CD4-positive, alpha-beta T cell treated with Interleukin-4 for 4 hours (primary cell): ENCODE measurements around the gene PRL.

Experiments
- DNase-seq: peaks from one replicate; pipeline ENCODE4 v3.0.0-alpha.2; 2020

The PRL gene

GRCh38 chr6:22296936-22297335 is at the start of gene PRL:
TSS of gene PRL (minus strand) at chr6:22297036. CDS start at chr6:22296982, 54 bp downstream.
- DNase-seq = no peak

- DNase-seq = no peak
Observed at GRCh38 chr6:22343864-22344263, 47.0 kb upstream of the PRL start.

GRCh38 chr6:22334778-22335177 is 37.9 kb upstream of the PRL start:
- no peak for DNase-seq

DNA sequence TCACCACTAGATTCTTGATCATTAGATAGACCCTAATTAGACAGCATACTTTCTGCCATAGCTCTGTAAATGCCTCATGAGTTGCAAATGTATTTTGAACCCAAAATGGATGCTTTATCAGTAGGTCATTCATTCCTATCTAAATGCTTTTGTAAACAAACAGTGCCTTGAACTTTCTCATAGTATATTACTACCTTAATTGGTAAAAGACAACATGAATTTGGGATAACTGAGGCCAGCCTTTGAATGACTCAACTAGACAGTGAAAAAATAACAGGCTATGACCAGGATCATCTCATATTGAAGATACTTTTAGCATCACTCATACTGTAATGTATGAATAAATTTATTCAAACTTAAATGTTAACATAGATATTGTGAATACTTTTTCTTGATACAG is 37.0 kb upstream of the PRL start:
- no peak for DNase-seq

DNA sequence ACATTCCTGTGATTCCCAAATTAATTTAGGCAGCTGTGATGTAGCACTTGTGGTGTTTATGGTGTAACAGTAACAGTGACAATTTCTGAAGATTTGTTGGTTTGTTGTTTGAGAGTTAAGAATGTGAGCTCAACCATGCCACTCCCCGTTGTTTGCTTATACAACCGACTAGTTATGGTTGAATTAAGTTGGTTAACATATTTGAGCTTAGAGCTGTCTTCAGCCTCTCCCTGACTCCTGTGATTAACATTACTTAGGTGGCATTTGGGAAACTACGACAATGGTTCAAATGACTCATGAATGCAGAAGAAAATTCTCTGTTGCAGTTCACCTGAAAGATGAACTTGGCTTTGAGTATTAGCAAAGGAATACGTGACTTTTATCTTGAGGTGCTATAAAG is 35.9 kb upstream of the PRL start:
- DNase-seq = no peak

GRCh38 chr6:22332216-22332615 is 35.4 kb upstream of the PRL start:
- no peak for DNase-seq

DNA sequence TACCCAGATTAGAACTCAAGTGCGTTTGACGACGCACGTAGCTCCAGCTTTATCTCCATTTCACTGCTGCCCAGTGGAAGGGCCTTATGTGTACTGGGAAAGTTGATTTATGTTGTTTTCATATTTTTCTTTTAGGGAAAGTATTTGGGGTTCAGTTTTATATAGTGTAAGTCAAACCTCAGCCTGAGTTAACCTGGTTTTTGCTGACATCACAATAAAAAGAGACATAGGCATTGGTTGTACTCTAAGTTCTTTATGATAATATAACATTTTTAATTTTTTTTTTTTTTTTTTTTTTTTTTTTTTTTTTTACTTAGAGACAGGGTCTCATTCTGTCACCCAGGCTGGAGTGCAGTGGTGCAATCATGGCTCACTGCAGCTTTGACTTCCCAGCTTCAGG is 34.1 kb upstream of the PRL start:
- no peak for DNase-seq

- no peak for DNase-seq
Observed at GRCh38 chr6:22328474-22328873, 31.6 kb upstream of the PRL start.

DNA sequence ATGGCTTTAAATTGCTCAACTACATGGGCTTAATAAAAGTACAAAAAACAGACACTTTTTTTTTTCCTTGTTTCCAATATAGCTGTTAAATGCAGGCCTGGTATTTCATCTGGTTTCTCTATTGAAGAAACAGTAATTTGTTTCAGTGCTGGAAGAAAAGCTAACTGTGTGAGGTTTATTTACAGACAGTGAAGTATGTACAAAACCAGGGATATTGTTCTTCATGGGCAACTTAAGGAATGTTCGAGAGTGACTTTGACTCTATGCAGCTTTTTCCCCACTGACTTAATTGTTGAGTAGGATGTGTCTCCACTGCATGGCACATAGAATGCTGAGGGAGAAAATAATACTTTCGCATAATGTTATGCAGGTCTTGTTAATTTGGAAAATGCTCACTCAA is 31.0 kb upstream of the PRL start:
- no peak for DNase-seq

- no peak for DNase-seq
Observed at GRCh38 chr6:22326500-22326899, 29.7 kb upstream of the PRL start.

GRCh38 chr6:22325481-22325880 is 28.6 kb upstream of the PRL start:
- no peak for DNase-seq

GRCh38 chr6:22323848-22324247 is 27.0 kb upstream of the PRL start:
- DNase-seq = no peak

DNA sequence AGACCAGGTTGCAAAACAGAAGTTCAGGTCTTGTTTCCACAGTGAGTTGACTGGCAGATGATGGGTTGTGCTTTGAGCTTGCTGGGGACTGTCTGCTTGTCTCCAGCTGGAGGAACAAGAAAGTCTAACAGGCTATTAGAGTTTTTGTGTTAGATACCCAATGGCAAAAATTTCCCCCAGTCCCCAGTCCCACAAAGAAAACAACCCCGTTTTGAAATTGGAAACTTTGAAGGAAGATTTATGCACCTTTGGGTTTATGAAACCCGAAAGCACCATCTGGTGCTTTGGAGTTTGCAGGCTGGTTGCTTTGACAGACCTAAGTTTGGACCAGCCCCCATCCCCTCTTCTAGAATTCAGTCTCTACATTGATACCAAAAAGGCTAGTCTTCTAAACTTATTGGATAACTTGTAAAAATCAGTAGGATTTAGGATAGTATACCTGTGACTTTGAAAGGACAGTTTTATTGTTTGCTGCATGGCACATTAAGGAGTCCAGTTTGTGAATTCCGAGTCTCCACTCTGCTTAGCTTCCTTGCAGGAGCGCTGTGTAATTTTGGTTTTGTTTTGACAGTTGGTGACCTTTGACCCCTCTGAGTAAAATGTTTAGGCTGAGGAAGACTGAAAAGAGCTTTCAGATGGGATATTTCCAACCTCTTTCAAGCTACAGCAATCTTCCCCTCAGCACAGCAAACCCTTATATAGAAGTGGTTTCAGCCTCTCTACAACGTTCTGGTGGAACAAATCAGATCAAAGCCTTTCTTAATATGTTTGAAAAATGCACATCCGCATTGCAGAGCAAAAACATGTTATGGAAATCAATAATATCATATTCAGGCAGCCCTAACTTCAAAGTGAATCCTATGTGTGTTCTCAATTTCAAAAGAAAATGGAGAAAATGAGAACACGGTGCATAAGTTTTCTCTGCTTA is 25.5 kb upstream of the PRL start:
- no peak for DNase-seq

- no peak for DNase-seq
Observed at GRCh38 chr6:22320750-22321149, 23.9 kb upstream of the PRL start.

GRCh38 chr6:22318404-22318803 is 21.6 kb upstream of the PRL start:
- DNase-seq = no peak

- no peak for DNase-seq
Observed at GRCh38 chr6:22313796-22314195, 17.0 kb upstream of the PRL start.

GRCh38 chr6:22308939-22309338 is 12.1 kb upstream of the PRL start:
- DNase-seq = no peak

DNA sequence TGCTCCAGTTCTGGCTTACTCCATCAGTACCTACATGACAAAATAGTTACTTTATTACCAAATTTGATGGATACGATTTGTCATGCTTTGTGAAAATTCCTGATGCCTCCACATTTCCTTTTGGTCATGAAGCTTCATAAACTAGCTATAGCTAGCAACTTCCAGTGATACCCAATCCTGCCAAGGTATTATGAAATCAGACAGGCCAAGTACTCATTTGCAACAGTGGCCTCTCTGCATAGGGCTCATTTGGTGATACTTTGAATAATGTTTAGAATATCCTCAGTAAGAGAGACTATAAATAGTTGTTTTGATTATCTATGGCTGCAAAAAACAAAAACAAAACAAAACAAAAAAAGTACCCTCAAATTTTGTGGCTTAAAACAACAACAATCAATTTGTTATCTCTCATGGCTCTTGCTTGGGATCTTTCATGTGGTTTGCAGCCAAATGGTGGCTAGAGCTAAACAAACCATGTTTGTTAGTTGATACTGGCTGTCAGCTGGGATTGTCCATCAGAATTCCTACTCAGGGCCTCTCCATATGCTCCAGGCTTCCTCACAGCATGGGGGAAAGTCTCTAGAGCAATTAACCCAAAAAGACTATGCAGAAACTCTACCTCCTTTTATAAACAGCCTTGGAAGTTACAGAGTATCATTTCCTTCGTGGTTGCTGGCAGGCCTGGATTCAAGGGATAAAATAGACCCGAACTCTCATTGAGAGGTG is 10.1 kb upstream of the PRL start:
- DNase-seq = no peak

GRCh38 chr6:22302838-22303237 is 6.0 kb upstream of the PRL start:
- DNase-seq = no peak

- no peak for DNase-seq
Observed at GRCh38 chr6:22300273-22300998, 3.6 kb upstream of the PRL start.

DNA sequence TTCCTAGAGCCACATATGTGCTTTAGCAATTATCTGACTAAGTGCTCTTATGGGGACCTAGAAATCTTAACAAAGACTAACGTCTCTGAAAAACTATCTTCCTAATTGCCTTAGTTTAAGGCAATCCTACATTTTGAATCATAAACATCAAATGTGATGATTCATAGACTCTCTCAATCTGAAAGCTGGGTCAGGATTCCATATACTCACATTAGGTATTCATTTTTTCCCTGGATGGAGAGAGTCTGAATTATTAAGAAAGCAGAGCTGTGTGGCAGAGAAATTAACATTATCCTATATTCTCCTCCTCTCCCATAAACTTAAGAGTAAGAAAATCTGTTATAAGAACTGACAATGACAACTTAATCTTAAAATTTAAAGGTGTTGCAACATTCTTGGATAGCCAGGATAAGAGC is 1.6 kb upstream of the PRL start:
- no peak for DNase-seq

DNA sequence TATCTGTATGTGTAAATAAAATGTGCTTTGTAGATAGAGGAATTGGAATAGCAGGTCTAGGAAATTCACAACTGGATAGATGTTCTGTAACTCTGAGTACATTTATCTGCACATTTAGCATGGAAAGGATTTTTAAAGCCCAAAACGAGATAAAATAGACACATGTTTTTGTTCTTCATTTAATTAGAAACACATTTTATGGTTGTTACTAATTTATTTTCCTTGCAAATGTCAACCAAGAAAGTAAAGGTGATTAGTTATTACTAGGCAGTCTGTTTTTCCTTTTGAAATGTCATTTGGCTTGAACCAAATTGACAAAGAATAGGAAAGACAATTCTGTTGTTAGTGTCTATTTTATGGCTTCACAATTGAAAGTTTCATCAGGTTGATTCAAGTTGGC is 769 bp downstream of the PRL start:
- DNase-seq = no peak

DNA sequence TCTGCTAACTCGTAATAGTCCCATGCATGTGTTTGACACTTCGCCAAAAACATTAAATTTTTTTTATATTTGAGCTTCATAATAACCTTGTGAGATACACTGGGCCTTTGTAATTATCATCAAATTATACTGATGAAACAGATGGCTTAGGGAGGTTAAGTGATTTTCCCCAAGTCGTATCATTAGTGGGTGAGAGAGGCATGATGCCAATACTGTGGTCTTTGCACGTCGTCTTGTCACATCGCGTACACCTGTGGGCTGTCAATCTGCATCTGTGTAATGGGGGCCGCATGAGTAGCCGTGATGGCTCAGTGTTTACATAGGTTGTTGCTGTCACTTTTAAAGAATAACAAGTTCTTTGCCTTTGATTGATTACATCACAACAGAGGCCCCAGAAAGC is 1.7 kb downstream of the PRL start:
- DNase-seq = no peak

DNA sequence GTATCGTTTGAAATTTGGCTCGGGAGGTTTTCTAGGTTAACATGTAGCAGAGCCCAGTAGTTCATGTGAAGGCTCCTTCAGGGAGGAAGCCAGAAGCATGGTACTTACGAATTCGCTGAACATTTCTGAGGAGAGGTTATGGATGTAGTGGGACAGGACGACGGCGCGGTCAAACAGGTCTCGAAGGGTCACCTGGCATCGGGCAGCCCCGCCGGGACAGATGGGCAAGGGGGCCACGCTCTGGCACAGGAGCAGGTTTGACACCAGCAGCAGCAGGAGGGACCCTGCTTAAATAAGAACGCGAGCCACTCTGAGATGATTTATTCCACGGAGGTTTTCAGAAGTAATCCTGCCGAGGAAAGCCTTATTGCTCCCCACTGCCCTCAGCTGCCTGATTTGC is 2.5 kb downstream of the PRL start:
- DNase-seq = no peak
